ENCODE data around the gene DNMT3A. TPM values are rescaled to one million over a fixed set of nuclear protein-coding genes. Genes with fewer than 3 reads are reported as not detected.

The DNMT3A gene
- total RNA-seq, 1 donor from 2014 or later: 49.9 TPM

- no peaks in the 10 kb centered on the region for H3K36me3 Mint-ChIP-seq (ENCODE audit: low read depth)
- intact Hi-C loops (cut with micrococcal nuclease): no loop called here
- H3K27me3 Mint-ChIP-seq: no peaks in the 10 kb centered on the region
- H3K4me3 Mint-ChIP-seq: no peak overlapping the region
- H3K4me1 Mint-ChIP-seq: peaks cover 17% of the 10 kb centered on the region
- ChIA-PET POLR2A (interaction anchor here (1.0 kb wide), 1 partner anchor 32 kb away, joined by 4 read pairs; no protein-coding TSS in a partner anchor), CTCF (interaction anchor here (1.3 to 4.1 kb wide), 2 partner anchors 9 to 31 kb away, joined by 4 to 73 read pairs; partner anchors contain the start of gene POMC)
- H3K9me3 Mint-ChIP-seq: no peaks in the 10 kb centered on the region
- no peak for TF ChIP-seq CTCF (IDR thresholded peaks at IDR 0.05)
- ATAC-seq (ENCODE audit: low read depth) (no peak), DNase-seq (no peak)
- H3K27ac Mint-ChIP-seq: no peak overlapping the region
Observed at GRCh38 chr2:25198209-25198525, 143.6 kb downstream of the DNMT3A start.

- Mint-ChIP-seq H3K27me3 (no peaks in the 10 kb centered on the region), H3K4me3 (no peak overlapping the region), H3K9me3 (no peaks in the 10 kb centered on the region), H3K36me3 (ENCODE audit: low read depth) (no peaks in the 10 kb centered on the region), H3K27ac (no peak overlapping the region), H3K4me1 (peaks cover 15% of the 10 kb centered on the region)
- TF ChIP-seq CTCF (IDR thresholded peaks at IDR 0.05): no peak
- DNase-seq (no peak), ATAC-seq (ENCODE audit: low read depth) (no peak)
- POLR2A ChIA-PET: interaction anchor here (1.0 to 1.2 kb wide), 2 partner anchors 13 to 31 kb away, joined by 4 to 5 read pairs; no protein-coding TSS in a partner anchor
- intact Hi-C loops (cut with micrococcal nuclease): loop anchor here (2.0 kb wide), 1 partner anchor 371 kb away; no protein-coding TSS in a partner anchor
- CTCF ChIA-PET: interaction anchor here (0.6 to 4.1 kb wide), 4 partner anchors 9 to 789 kb away, joined by 4 to 73 read pairs (median 7); partner anchors contain the start of gene POMC
Observed at GRCh38 chr2:25197336-25198208, 144.2 kb downstream of the DNMT3A start.

GRCh38 chr2:25194576-25195122 lies 147.1 kb downstream of the DNMT3A start:
- no peak for ATAC-seq (ENCODE audit: low read depth)
- CTCF ChIA-PET: interaction anchor here (0.7 to 4.1 kb wide), 3 partner anchors 28 to 370 kb away, joined by 3 to 73 read pairs (median 4); partner anchors contain the start of gene POMC
- no peak overlapping the region for H3K4me3 Mint-ChIP-seq

GRCh38 chr2:25190536-25190935 lies 151.2 kb downstream of the DNMT3A start:
- Mint-ChIP-seq H3K9me3 (no peaks in the 10 kb centered on the region), H3K27ac (no peak overlapping the region), H3K27me3 (peaks cover 5% of the 10 kb centered on the region), H3K36me3 (ENCODE audit: low read depth) (no peaks in the 10 kb centered on the region), H3K4me1 (peaks cover 2% of the 10 kb centered on the region), H3K4me3 (no peak overlapping the region)
- POLR2A ChIA-PET: no interaction called here
- DNase-seq: no peak
- CTCF ChIA-PET: interaction anchor here (0.6 to 1.9 kb wide), 2 partner anchors 19 to 25 kb away, joined by 7 to 8 read pairs; no protein-coding TSS in a partner anchor
- no peak for TF ChIP-seq CTCF (IDR thresholded peaks at IDR 0.05)
- intact Hi-C loops (cut with micrococcal nuclease): no loop called here
- no peak for ATAC-seq (ENCODE audit: low read depth)

More at GRCh38 chr2:25194576-25195122, 147.1 kb downstream of the DNMT3A start:
- POLR2A ChIA-PET: interaction anchor here (0.6 kb wide), 1 partner anchor 97 kb away, joined by 4 read pairs; no protein-coding TSS in a partner anchor
- intact Hi-C loops (cut with micrococcal nuclease): no loop called here
- Mint-ChIP-seq H3K27ac (no peak overlapping the region), H3K9me3 (no peaks in the 10 kb centered on the region), H3K36me3 (ENCODE audit: low read depth) (no peaks in the 10 kb centered on the region), H3K27me3 (no peaks in the 10 kb centered on the region), H3K4me1 (peaks cover 9% of the 10 kb centered on the region)
- no peak for TF ChIP-seq CTCF (IDR thresholded peaks at IDR 0.05)
- no peak for DNase-seq

- CTCF ChIA-PET: no interaction called here
- intact Hi-C loops (cut with micrococcal nuclease): no loop called here
Observed at GRCh38 chr2:25188405-25188804, 153.3 kb downstream of the DNMT3A start.

More at GRCh38 chr2:25188405-25188804, 153.3 kb downstream of the DNMT3A start:
- Mint-ChIP-seq H3K4me1 (peaks cover 2% of the 10 kb centered on the region), H3K27me3 (peaks cover 5% of the 10 kb centered on the region), H3K36me3 (ENCODE audit: low read depth) (no peaks in the 10 kb centered on the region), H3K4me3 (no peak overlapping the region), H3K9me3 (no peaks in the 10 kb centered on the region), H3K27ac (no peak overlapping the region)
- POLR2A ChIA-PET: no interaction called here
- ATAC-seq (ENCODE audit: low read depth): no peak
- no peak for DNase-seq
- TF ChIP-seq CTCF (IDR thresholded peaks at IDR 0.05): no peak

Data from activated B cell treated with CpG ODN at 0.5 μM for 24 hours (primary cell).